Activated CD4-positive, alpha-beta T cell treated with anti-CD3 and anti-CD28 coated beads, Interleukin-2, amount 10 ng/mL, durations not matched to agents 7 days and 5 days (primary cell): ENCODE measurements around the gene ITGB5. TPM values are rescaled to one million over a fixed set of nuclear protein-coding genes. Genes with fewer than 3 reads are reported as not detected.

Experiments
- CTCF ChIA-PET: fragments of 350-600 bp; sonication (Branson Sonifier 250); formaldehyde crosslinking; loops from one replicate; lab custom pipeline; 2021; ENCODE audit warnings: antibody characterized with exemption; lab: Charles Lee
- POLR2A ChIA-PET: fragments of 350-600 bp; sonication (Branson Sonifier 250); formaldehyde crosslinking; loops from one replicate; lab custom pipeline; 2021; ENCODE audit warnings: antibody characterized with exemption; lab: Charles Lee
- DNase-seq: peaks from one replicate; pipeline ENCODE4 v3.0.0-alpha.2; 2020
- H3K27ac Mint-ChIP-seq: one replicate; pipeline ENCODE4 v1.8.0; 2021; ENCODE audit warnings: mild to moderate bottlenecking, moderate library complexity, mixed read lengths
- H3K27me3 Mint-ChIP-seq: one replicate; pipeline ENCODE4 v1.8.0; 2021; ENCODE audit warnings: mixed read lengths
- H3K36me3 Mint-ChIP-seq: one replicate; pipeline ENCODE4 v1.8.0; 2021; ENCODE audit warnings: low read depth, mixed read lengths
- H3K4me1 Mint-ChIP-seq: one replicate; pipeline ENCODE4 v1.8.0; 2021; ENCODE audit warnings: mixed read lengths
- H3K4me3 Mint-ChIP-seq: one replicate; pipeline ENCODE4 v1.8.0; 2021; ENCODE audit warnings: mild to moderate bottlenecking, moderate library complexity, mixed read lengths
- H3K9me3 Mint-ChIP-seq: one replicate; pipeline ENCODE4 v1.8.0; 2021; ENCODE audit warnings: mixed read lengths
- total RNA-seq, 2 experiments: library from RNA; stranded (reverse); gene quantifications; one replicate each; pipeline ENCODE4 v1.2.3, GENCODE V29; 2021

Gene ITGB5
- total RNA-seq, 2 experiments from 2014 or later: 0.15 to 0.37 TPM

- POLR2A ChIA-PET: no interaction called here
- no peaks in the 10 kb centered on the region for H3K9me3 Mint-ChIP-seq
- DNase-seq: no peak
Measured at GRCh38 chr3:124811436-124811835, 75.7 kb downstream of the ITGB5 start.

GRCh38 chr3:124810970-124811369, 76.2 kb downstream of the ITGB5 start:
- ChIA-PET POLR2A (no interaction called here), CTCF (interaction anchor here (2.4 kb wide), 1 partner anchor 90 kb away, joined by 6 read pairs; no protein-coding TSS in a partner anchor)
- Mint-ChIP-seq H3K4me1 (no peaks in the 10 kb centered on the region), H3K27me3 (peaks cover 9% of the 10 kb centered on the region), H3K27ac (no peak overlapping the region), H3K9me3 (no peaks in the 10 kb centered on the region), H3K4me3 (no peak overlapping the region), H3K36me3 (no peaks in the 10 kb centered on the region)
- no peak for DNase-seq

More at GRCh38 chr3:124811436-124811835, 75.7 kb downstream of the ITGB5 start:
- Mint-ChIP-seq H3K27ac (no peak overlapping the region), H3K27me3 (peaks cover 9% of the 10 kb centered on the region), H3K36me3 (no peaks in the 10 kb centered on the region), H3K4me3 (no peak overlapping the region), H3K4me1 (no peaks in the 10 kb centered on the region)
- CTCF ChIA-PET: interaction anchor here (2.4 kb wide), 1 partner anchor 90 kb away, joined by 6 read pairs; no protein-coding TSS in a partner anchor

- no peak for DNase-seq
- H3K4me1 Mint-ChIP-seq: no peaks in the 10 kb centered on the region
- no peaks in the 10 kb centered on the region for H3K36me3 Mint-ChIP-seq
- ChIA-PET CTCF (no interaction called here), POLR2A (no interaction called here)
- no peak overlapping the region for H3K27ac Mint-ChIP-seq
- H3K4me3 Mint-ChIP-seq: no peak overlapping the region
- H3K27me3 Mint-ChIP-seq: peaks cover 14% of the 10 kb centered on the region
- no peaks in the 10 kb centered on the region for H3K9me3 Mint-ChIP-seq
Measured at GRCh38 chr3:124809039-124809438, 78.1 kb downstream of the ITGB5 start.

GRCh38 chr3:124805671-124806070, 81.5 kb downstream of the ITGB5 start:
- no peaks in the 10 kb centered on the region for H3K9me3 Mint-ChIP-seq
- H3K4me3 Mint-ChIP-seq: no peak overlapping the region
- H3K4me1 Mint-ChIP-seq: no peaks in the 10 kb centered on the region
- no peak for DNase-seq
- H3K36me3 Mint-ChIP-seq: no peaks in the 10 kb centered on the region
- ChIA-PET POLR2A (no interaction called here), CTCF (interaction anchor here (0.7 kb wide), 1 partner anchor 28 kb away, joined by 3 read pairs; no protein-coding TSS in a partner anchor)
- peaks cover 7% of the 10 kb centered on the region for H3K27me3 Mint-ChIP-seq
- H3K27ac Mint-ChIP-seq: no peak overlapping the region

- CTCF ChIA-PET: interaction anchor here (0.6 kb wide), 1 partner anchor 43 kb away, joined by 3 read pairs; no protein-coding TSS in a partner anchor
- no peaks in the 10 kb centered on the region for H3K9me3 Mint-ChIP-seq
- H3K36me3 Mint-ChIP-seq: no peaks in the 10 kb centered on the region
- H3K27me3 Mint-ChIP-seq: peaks cover 5% of the 10 kb centered on the region
- H3K4me3 Mint-ChIP-seq: no peak overlapping the region
- no peak overlapping the region for H3K27ac Mint-ChIP-seq
- POLR2A ChIA-PET: no interaction called here
- H3K4me1 Mint-ChIP-seq: no peaks in the 10 kb centered on the region
- no peak for DNase-seq
Measured at GRCh38 chr3:124804875-124805274, 82.3 kb downstream of the ITGB5 start.

- POLR2A ChIA-PET: no interaction called here
- H3K9me3 Mint-ChIP-seq: no peaks in the 10 kb centered on the region
- no peaks in the 10 kb centered on the region for H3K36me3 Mint-ChIP-seq
- no peak overlapping the region for H3K27ac Mint-ChIP-seq
- CTCF ChIA-PET: no interaction called here
- no peak for DNase-seq
- H3K27me3 Mint-ChIP-seq: peaks cover 5% of the 10 kb centered on the region
- H3K4me1 Mint-ChIP-seq: no peaks in the 10 kb centered on the region
- H3K4me3 Mint-ChIP-seq: no peak overlapping the region
Measured at GRCh38 chr3:124802702-124803101, 84.5 kb downstream of the ITGB5 start.

- Mint-ChIP-seq H3K4me3 (no peak overlapping the region), H3K27me3 (peaks cover 5% of the 10 kb centered on the region), H3K4me1 (no peaks in the 10 kb centered on the region), H3K9me3 (no peaks in the 10 kb centered on the region), H3K36me3 (no peaks in the 10 kb centered on the region), H3K27ac (no peak overlapping the region)
- no peak for DNase-seq
- POLR2A ChIA-PET: no interaction called here
- CTCF ChIA-PET: interaction anchor here (1.1 kb wide), 1 partner anchor 13 kb away, joined by 3 read pairs; no protein-coding TSS in a partner anchor
Measured at GRCh38 chr3:124802061-124802698, 85.0 kb downstream of the ITGB5 start.

GRCh38 chr3:124800511-124801258, 86.5 kb downstream of the ITGB5 start:
- Mint-ChIP-seq H3K4me1 (no peaks in the 10 kb centered on the region), H3K36me3 (no peaks in the 10 kb centered on the region), H3K4me3 (no peak overlapping the region), H3K27ac (no peak overlapping the region), H3K9me3 (no peaks in the 10 kb centered on the region), H3K27me3 (peaks cover 5% of the 10 kb centered on the region)
- POLR2A ChIA-PET: no interaction called here
- CTCF ChIA-PET: interaction anchor here (1.1 kb wide), 1 partner anchor 14 kb away, joined by 3 read pairs; no protein-coding TSS in a partner anchor
- DNase-seq: no peak

GRCh38 chr3:124800076-124800475, 87.1 kb downstream of the ITGB5 start:
- no peaks in the 10 kb centered on the region for H3K4me1 Mint-ChIP-seq
- CTCF ChIA-PET: interaction anchor here (0.9 kb wide), 1 partner anchor 8 kb away, joined by 3 read pairs; no protein-coding TSS in a partner anchor
- H3K27ac Mint-ChIP-seq: no peak overlapping the region

GRCh38 chr3:124799676-124800075, 87.5 kb downstream of the ITGB5 start:
- Mint-ChIP-seq H3K36me3 (no peaks in the 10 kb centered on the region), H3K4me1 (no peaks in the 10 kb centered on the region), H3K27ac (no peak overlapping the region), H3K4me3 (no peak overlapping the region), H3K27me3 (peaks cover 1% of the 10 kb centered on the region), H3K9me3 (no peaks in the 10 kb centered on the region)
- CTCF ChIA-PET: interaction anchor here (0.9 kb wide), 1 partner anchor 9 kb away, joined by 3 read pairs; no protein-coding TSS in a partner anchor
- DNase-seq: no peak
- POLR2A ChIA-PET: no interaction called here

More at GRCh38 chr3:124800076-124800475, 87.1 kb downstream of the ITGB5 start:
- no peak overlapping the region for H3K4me3 Mint-ChIP-seq
- H3K27me3 Mint-ChIP-seq: peaks cover 2% of the 10 kb centered on the region
- H3K9me3 Mint-ChIP-seq: no peaks in the 10 kb centered on the region
- no peaks in the 10 kb centered on the region for H3K36me3 Mint-ChIP-seq
- POLR2A ChIA-PET: no interaction called here
- no peak for DNase-seq

- POLR2A ChIA-PET: no interaction called here
- no peaks in the 10 kb centered on the region for H3K36me3 Mint-ChIP-seq
- H3K27me3 Mint-ChIP-seq: peaks cover 4% of the 10 kb centered on the region
- H3K4me1 Mint-ChIP-seq: no peaks in the 10 kb centered on the region
- no peak overlapping the region for H3K4me3 Mint-ChIP-seq
- CTCF ChIA-PET: interaction anchor here (0.9 to 1.3 kb wide), 2 partner anchors 11 to 104 kb away, joined by 3 read pairs; no protein-coding TSS in a partner anchor
- H3K27ac Mint-ChIP-seq: no peak overlapping the region
- H3K9me3 Mint-ChIP-seq: no peaks in the 10 kb centered on the region
- no peak for DNase-seq
Measured at GRCh38 chr3:124797426-124797945, 89.7 kb downstream of the ITGB5 start.

- H3K4me1 Mint-ChIP-seq: no peaks in the 10 kb centered on the region
- peaks cover 6% of the 10 kb centered on the region for H3K27me3 Mint-ChIP-seq
- no peak overlapping the region for H3K27ac Mint-ChIP-seq
- CTCF ChIA-PET: interaction anchor here (1.3 kb wide), 1 partner anchor 105 kb away, joined by 3 read pairs; no protein-coding TSS in a partner anchor
- POLR2A ChIA-PET: no interaction called here
- H3K9me3 Mint-ChIP-seq: no peaks in the 10 kb centered on the region
- no peaks in the 10 kb centered on the region for H3K36me3 Mint-ChIP-seq
- DNase-seq: no peak
- no peak overlapping the region for H3K4me3 Mint-ChIP-seq
Measured at GRCh38 chr3:124796477-124796876, 90.7 kb downstream of the ITGB5 start.
